Dedifferentiated amniotic fluid mesenchymal stem cell (primary cell): ENCODE data around the gene NPY2R.

Source experiments
- DNase-seq: peaks from one replicate; pipeline ENCODE4 v3.0.0-alpha.2; 2016; ENCODE audit errors: extremely low spot score

NPY2R gene, protein sequence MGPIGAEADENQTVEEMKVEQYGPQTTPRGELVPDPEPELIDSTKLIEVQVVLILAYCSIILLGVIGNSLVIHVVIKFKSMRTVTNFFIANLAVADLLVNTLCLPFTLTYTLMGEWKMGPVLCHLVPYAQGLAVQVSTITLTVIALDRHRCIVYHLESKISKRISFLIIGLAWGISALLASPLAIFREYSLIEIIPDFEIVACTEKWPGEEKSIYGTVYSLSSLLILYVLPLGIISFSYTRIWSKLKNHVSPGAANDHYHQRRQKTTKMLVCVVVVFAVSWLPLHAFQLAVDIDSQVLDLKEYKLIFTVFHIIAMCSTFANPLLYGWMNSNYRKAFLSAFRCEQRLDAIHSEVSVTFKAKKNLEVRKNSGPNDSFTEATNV

DNA sequence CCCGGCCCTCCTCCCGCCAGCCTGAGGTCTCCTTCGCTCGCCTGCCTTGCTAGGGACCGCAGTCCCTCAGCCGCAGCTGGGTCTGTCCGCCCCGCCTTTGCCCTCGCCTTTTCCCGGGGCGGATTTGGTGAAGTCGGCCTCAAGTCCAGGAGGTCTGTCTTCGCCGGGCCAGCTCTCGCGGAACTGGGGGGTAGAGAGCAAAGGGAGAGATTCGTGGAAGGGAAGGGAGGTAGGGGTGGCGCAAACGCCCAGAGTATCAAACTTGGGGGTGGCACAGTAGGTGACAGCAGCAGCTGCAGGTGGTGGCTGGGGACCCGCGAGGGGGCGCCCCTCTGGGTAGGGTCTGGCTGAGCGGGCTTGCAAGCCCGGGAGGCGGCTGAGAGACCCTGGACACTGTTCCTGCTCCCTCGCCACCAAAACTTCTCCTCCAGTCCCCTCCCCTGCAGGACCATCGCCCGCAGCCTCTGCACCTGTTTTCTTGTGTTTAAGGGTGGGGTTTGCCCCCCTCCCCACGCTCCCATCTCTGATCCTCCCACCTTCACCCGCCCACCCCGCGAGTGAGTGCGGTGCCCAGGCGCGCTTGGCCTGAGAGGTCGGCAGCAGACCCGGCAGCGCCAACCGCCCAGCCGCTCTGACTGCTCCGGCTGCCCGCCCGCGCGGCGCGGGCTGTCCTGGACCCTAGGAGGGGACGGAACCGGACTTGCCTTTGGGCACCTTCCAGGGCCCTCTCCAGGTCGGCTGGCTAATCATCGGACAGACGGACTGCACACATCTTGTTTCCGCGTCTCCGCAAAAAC lies at the start of gene NPY2R:
NPY2R (plus strand) TSS at position 379 of the 797 bp plus-strand sequence. CDS start 5,304 bp downstream, outside the sequence.
- DNase-seq: no peak

DNA sequence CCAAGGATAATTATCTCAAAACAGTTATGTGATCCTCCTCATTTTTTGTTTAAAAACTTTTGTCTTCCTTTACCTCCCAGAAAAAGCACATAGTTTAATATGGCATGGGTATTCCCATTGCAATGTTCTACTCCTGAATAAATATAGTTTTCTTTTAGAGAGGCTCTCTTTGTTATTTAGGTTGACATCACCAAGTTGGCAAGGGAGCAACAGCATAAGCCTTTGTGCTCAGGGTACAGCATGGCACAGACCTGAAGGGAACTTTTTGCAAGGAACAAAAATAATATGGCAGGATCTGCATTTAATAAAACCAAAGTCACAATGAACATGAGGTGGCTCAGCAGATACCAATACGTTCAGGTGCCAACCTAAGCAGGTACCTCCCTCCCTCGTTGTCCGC lies 47.1 kb upstream of the NPY2R start:
- DNase-seq: no peak

DNA sequence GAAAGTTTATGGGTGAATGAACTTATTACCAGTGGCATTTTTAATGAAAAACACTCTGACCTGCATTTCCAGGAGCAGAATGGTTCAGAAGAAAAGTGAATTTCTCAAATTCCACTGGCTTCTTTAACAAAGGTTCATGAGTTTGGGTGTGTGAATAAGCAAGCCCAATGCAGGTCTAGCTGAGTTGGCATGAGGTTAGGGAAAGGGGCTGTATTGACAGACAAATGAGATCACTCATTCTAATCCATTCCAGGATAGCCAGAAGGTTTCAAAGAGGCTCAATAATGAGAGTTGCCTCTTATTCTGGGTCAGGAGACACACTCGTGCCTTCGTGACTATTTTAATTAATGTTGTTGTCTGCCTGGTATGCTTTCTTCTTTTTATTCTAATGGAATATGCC lies 43.7 kb upstream of the NPY2R start:
- DNase-seq: no peak

DNA sequence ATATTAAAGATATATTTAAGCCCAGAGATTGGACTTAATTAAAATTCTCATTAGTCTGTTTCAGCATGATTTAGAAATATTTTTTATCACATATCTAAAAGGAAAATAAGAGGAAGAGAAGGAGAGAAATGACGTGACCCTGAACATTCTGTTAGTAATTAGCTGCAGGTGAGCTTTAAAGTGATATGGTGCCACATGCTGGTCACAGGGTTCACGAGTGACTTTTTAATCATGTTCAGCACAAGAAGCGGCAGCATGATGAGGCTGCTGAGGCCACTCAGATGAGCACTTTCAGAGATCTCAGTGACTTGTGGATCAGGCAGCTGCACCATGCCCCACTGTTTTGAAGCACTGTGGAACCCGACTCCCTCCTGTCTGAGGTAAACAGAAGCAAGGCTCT lies 37.9 kb upstream of the NPY2R start:
- DNase-seq: no peak

DNA sequence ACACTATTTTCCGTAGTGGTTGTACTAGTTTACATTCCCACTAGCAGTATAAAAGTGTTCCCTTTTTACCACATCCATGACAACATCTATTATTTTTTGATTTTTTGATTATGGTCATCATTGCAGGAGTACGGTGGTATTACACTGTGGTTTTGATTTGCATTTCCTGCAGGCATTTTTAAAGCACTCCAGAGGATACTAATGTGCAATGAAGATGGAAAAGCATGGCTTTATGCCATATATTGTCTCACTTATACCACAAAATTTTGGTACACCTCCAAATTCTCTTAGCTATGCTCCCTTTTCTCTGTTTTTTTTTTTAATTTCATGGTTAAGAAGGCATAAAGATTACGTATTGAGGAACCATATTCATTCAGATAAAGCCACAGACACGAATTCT lies 35.1 kb upstream of the NPY2R start:
- DNase-seq: no peak

DNA sequence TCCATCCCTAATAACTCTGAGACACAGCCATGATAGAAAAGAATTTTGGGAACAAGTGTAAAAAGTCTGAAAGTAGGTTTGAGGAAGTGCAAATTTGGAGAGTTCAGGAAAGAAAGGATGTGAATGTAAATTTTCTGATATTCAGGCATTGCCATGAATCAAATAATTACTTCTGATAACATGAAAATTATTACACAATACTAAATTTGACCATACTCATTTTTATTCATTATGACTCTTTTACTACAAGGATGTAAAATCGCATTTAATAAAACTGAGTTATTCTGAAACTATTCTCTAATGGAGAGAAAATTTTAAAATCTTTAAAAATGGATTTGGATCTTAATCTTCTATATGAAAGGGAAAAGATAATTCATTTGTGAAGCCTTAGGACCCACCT lies 33.8 kb upstream of the NPY2R start:
- DNase-seq: no peak

DNA sequence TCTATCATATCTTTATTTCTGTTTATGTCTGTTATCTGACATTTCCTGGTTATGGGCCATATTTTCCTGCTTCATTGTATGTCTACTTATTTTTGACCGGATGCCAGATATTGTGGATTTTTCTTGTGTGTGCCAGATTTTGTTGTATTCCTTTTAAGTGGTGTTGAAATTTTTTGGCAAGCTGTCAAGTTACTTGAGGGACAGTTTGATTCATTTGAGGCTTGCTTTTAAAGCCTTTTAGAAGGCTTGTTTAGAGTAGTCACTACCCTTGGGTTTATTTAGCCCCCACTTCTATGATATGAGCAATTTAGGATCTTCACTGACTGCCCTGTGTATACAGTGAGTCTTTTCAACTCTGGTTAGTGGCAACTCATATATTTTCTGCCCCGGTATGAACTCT lies 29.2 kb upstream of the NPY2R start:
- DNase-seq: no peak

DNA sequence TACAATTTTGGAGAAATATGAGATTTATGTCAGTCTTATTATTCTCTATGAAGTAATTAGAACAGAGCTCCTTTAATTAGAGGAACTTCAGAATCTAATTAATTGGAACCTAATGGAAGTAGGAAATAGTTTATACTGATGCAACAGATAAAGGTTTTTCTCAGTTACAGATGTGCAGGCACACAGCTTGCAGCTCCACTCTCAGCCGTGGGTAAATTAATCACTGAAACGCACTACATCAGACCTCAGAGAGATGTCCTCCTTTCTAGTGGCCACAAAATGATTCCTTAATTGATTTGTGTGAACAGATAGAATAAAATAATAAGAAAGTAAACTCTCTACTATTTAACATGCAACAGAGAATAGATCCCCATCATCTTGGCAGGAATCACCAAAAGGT lies 21.5 kb upstream of the NPY2R start:
- DNase-seq: no peak

DNA sequence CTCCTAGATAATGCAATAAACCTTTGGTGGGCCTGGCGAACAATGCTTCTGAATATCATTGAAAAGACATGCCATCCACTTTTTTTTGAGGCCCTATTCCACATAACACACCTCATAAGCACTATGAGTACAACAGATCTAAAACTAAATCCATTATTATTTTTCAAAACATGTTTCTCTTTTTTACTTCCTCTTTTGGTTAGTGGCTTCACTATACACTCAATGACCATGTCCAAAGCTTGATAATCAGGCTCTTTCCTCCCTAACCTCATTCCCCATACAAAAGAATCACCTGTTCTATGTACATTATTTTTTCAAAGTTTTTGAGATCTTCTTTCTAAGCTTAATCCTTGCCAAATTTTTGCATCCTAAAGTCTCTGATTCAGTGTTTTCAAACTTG lies 20.4 kb upstream of the NPY2R start:
- DNase-seq: no peak

DNA sequence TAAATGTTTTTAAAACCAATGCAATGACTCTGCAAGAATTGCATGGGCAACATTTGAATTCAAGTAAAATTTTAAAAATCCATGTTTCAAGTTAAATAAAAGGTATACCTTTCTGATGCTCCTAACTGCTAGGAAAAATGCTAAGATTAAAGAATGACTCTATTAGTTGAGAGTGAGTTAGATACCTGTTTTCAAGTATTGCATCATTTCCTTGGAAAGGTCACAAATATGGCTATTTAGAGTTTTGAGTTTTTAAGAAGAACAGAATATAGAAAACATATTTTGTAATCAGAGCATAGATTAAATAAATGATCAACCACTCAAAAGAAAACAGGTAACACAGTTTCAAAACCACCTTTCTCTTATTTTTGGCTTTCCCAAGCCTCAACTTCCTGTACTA lies 18.3 kb upstream of the NPY2R start:
- no peak for DNase-seq

DNA sequence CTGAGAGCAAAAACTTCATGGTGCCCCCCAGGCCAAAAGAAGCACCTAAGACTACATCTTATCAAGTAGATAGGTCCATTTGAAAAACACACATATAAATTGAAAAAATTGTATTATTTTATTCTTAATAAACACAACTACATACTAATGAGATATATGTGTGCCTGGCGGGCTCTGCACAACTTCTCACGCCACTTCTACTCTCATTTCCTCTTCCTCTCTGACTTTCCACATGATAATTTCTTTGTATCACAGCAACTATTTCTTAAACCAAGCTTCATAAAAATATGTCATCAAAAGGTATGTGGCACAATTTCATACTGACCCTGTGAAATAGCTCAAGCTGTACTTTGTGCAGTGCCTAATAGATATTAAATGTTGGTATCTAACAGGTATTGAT lies 10.7 kb upstream of the NPY2R start:
- DNase-seq: no peak

DNA sequence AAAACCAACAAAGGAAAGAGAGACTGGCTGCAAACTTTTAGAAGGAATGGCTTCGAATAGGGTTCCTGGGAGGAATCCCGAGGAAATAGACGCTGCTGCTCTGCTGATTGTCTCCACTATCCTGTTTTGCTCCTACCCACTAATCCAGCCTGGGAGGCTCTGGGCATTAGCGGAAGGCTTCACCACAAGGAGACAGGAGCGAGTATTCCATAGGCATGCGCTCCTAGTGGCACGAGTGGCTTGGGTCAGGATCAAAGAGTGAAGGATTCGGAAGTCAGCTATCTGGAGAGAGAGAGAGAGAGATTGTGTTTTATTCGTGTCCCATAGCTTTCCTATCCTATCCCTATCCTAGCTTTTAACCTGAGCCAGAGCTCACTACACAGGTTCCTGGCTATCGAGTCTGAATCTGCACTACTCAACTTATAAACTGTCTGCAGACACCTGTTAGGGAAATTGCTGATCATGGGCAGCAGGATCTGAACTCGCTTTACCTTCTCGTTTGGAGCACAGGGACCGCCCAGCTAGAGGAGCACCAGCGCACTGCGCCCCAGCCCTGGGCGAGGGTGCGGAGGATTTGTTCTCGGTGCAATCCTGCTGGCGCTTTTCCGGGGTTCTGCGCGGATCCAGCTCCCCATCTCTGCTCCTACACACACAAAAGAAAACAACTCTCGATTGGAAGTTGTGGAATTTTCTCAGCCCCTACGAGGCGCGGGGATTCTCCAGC lies 740 bp upstream of the NPY2R start:
- no peak for DNase-seq

DNA sequence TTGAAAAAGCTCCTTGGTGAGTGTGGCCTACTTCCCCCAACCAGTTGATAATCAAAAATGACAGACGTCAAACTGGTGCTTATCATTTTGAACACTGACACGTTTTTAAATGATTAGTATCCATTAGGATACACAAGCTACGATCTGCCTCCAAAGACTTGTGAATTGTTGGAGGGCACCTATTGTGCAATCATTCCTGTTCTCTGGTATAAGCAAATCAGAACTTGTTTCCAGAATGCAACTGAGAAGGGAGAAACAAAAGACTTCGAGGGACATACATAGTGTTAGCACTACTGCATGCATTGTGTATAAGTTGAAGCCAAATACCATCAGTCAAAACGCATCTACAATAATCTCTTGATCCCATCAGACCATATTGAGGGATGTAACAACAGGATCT lies 11.6 kb downstream of the NPY2R start:
- no peak for DNase-seq

DNA sequence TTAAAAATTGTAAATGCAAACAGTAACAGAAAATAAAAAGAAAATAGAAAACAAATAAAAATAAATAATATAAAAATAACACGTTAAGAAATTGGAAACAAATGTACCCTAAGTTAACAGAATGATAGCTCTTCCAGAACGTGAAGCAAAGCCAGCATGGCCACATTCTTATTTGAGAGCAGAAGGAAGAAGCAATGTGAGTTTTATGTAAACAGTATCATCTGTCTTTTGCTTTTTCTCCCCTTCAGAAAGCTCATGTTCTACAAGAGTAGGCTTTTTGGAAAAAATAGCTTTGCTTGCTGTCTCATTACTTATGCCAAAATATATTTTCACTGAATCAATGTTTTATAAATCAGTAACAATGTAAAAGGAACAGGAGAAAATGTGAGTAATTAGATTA lies 18.7 kb downstream of the NPY2R start:
- DNase-seq: no peak

DNA sequence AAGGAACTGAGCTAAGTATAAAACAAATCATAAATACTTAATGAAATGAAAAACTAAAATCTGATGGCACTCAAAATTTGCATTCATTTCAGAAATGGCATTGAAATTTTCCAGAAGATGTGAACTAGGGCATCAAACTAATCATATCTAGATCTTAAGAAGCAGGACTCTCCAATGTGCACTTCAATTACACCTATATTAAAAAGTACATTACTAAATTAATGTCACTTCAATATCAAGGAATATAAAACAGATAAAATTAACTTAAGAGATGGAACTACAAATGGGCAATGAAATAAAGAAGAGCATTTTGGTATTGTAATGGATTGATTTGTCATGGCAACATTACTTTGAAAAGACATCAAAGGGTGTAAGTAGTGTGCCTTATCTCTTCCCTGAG lies 20.3 kb downstream of the NPY2R start:
- DNase-seq: no peak

DNA sequence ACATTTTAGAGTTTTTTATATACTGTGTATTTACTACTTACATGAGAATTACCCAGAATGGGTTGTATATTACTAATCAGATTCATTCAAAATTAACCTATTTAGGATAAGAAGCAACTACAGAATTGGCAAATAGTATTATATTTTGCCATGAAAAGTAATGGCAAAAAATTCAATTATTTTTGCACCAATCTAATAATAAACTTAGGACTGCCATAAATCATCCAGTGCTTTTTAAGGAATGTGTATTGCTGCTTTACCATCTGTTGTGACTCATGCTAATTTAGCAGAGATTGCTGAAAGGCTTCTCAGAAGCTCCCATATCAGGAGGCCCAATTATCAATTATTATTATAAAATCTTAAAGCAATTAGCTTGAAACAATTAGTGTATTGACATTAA lies 24.0 kb downstream of the NPY2R start:
- no peak for DNase-seq

DNA sequence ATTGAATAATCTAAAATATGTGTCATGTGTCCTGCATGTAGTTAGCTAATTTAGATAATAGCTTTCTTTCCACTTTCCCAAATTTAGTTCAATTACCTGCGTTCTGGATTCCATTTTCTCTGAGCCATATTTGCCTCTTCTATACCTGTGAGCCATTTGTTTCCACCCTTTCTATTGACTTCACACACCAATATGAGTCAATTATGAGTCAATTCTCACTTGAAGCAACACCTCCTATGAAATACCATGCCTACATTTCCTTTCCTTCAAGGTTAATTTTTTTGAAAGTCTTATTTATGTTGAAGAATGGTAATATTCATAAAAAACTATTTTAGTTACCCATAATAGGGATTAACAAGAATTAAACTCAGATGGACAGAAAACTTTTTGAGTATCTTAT lies 25.8 kb downstream of the NPY2R start:
- DNase-seq: no peak

DNA sequence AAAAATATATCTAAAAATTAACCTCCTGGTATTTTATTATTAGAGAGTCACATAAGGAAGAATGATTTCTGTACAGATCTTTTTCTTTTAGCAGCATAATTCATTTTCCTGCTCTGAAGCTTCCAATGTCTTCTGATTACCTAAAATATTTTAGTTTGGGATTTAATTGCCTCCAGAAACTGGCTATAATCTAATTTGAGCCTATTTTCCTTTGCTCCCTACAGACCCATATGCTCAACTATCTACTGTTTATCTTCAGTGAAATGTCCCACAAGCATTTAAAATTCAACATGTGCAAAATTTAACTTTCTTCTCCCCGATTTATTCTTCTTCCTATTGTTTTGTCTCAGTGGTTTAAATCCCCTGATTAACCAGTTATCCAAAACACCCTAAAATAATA lies 29.1 kb downstream of the NPY2R start:
- no peak for DNase-seq

DNA sequence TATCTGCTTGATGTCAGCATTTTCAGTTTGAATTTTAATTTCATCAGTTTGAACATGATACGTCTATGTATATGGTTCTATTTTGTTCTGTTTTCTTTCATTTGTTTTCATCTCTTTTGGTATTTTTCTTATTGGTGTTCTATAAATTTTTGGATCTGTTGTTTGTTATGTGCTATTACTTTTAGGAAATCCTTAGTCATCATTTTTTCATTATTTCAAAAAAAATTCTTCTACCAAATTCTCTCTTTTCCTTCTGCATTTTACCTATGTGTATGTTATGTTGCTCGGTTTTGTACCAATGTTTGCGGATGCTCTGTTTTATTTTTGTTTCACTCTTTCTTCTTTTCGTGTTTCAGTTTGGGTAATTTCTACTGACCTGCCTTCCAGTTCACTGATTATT lies 32.8 kb downstream of the NPY2R start:
- no peak for DNase-seq

DNA sequence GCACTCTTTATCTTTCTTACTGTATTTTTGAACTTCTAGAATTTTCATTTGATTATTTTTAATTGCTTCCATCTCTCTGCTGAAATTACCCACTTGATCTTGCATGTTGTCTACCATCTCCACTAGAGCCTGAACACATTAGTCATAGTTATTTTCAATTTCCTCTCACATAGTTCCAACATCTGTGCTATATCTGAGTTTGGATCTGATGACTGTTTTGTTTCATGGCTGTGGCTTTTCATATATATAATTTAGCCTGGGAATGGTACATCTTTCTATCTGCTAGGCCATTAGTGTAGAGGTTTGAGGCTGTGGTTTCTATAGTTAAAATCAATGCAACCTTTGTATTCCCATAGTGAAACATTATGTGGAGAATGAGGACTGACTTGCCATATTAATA lies 33.2 kb downstream of the NPY2R start:
- DNase-seq: no peak

DNA sequence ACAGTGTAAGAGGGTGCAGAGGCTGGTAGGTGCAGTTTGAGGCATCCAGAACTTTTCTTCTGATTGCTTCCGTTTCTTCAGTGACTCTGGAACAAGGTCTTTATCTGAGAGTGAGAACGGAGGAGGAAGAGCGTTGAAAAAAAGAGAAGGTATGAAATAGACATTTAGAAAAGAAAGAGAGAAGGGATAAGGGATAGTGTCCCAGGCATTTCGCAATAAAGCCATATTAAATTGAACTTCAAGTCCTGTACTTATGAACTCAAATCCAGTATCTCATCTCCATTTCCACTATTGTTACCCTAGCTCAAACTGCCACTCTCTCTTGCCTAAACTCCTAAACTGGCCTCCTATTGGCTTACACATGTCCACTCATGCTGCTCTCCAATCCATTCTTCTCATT lies 36.7 kb downstream of the NPY2R start:
- no peak for DNase-seq

DNA sequence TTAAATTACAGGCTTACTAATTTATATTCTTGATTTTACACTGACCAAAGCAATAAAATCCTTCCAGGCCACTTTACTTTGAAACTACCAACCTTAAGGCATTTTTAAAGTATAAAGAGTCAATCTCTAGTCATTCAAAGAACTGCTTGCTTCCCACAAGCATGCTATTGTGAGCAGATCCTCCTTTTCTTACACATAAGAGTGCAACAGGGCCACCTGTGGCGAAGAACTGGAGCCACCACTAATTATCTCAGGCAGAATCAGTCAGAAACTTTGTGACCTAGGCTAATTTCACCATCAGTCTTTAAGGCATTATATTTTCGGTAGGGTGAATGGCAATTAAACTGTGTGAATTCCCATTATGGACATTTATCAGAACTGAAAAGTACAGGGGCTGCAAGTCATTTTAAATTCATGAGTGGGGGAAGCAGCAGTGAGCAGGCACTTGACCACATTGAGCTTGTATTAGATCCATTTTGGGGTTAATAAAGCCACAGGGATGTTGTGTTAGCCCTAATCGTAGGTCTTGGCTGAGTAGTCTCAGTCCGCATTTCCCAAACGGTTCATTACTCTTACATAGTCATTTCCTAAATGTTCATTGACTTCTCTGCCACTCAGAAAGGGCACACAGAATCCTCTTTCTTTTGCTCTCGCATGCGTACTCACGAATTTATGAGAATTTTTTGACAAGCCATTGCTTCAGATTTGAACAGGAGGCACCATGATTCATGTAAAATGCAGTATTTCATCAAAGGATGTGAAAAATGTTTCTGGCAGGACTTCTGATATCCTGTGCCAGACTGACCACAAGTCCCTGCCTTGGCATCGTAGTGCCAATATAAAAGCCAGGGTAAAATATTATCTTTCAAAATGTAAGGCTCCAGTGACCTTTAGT lies 39.8 kb downstream of the NPY2R start:
- DNase-seq: no peak
